ENCODE data around the gene HLA-DMB.
"Not testable (repeated sequence)": the region's sequence is repeated elsewhere in the genome, so short reads cannot be mapped to it uniquely, and the experiment has no call there.

The HLA-DMB gene

GRCh38 chr6:32949113-32949512 is 8.3 kb upstream of the HLA-DMB start:
- no peak for DNase-seq

GRCh38 chr6:32947552-32948465 is 7.0 kb upstream of the HLA-DMB start:
- DNase-seq = no peak

GRCh38 chr6:32946893-32947292 is 6.1 kb upstream of the HLA-DMB start:
- no peak for DNase-seq

DNA sequence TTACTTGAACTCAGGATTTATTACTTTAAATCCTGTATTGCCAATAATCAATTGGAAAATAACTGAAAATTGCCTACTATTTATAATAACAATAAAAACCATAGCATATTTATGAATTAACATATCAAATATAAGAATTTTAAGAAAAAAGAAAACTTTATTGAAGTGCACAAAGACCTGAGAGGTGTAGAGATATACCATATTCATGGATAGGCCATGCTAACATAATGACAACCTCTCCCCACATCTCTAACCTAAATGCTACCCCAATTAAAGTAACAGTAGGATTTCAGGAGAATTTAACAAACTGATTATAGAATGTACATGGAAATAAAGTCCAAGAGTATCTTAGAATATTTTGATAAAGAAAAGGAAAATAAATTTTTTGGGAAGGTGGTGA is 5.1 kb upstream of the HLA-DMB start:
- no peak for DNase-seq

DNA sequence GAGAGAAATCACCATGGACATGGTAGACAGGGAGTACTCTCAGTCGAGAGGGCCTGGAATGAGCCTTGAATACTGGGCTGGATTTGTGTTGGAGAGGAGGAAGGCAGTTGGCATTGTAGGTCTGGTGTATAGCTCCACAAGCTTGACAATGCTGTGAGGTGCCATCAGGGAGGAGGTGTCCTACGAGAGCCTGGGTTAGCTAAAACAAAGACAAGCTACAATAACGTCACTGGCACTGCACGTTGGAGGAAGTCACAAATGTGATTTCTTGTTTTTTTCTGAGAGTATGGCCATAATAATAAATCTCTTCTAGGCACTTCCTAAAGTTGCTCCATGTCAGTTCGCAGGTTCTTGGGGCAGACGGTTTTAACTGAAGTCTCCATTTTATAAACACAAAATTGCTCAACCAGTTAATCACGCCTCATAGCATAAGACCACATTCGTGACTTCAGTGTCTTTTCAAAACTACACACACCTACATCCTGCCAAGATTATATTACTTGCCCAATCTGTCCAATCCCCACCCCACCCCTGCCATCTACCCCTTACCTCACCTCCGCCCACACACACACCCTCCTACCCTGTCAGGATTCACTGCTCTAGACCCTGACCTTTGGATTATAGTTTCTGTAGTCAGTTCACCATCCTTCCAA is 4.4 kb upstream of the HLA-DMB start:
- no peak for DNase-seq

DNA sequence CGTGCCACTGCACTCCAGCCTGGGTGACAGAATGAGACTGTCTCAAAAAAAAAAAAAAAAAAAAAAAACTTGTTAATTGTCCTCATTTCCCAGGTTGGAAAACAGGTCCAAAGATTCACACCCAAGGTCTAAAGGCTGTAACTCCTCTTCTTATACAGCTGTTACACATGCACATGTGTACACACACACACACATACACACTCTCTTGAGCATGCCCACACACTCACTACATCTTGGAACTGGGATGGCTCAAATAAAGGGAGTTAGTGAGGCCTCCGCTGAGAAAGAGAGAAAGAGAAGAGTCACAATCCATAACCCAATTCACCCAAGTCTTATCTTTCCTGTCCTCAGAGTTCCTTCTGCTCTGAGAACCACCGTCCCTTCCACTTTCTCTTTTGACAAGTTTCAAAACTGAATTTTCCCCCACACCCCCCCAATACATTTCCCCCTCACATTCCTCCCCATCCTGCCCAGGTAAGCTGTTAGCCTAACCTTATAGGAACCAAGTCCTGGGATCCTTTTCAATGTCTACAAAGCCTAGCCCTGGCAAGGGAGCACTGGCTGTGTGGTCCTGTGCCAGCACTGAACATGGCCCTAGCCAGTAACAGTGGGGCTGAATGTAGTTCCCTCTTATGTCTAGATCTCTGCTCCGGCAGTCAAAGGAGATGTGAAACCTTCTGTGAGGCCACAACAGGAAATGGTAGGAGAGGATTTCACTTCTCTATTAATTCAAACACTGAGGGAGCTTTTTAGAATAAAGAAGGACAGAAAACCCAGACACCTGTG is 3.2 kb upstream of the HLA-DMB start:
- no peak for DNase-seq

GRCh38 chr6:32942555-32943123 is 1.8 kb upstream of the HLA-DMB start:
- DNase-seq = not testable (repeated sequence)

GRCh38 chr6:32941214-32941768 is 463 bp upstream of the HLA-DMB start:
- DNase-seq = no peak

GRCh38 chr6:32938494-32938893 is 2.3 kb downstream of the HLA-DMB start:
- no peak for DNase-seq

- DNase-seq = no peak
Observed at GRCh38 chr6:32937230-32937633, 3.6 kb downstream of the HLA-DMB start.

DNA sequence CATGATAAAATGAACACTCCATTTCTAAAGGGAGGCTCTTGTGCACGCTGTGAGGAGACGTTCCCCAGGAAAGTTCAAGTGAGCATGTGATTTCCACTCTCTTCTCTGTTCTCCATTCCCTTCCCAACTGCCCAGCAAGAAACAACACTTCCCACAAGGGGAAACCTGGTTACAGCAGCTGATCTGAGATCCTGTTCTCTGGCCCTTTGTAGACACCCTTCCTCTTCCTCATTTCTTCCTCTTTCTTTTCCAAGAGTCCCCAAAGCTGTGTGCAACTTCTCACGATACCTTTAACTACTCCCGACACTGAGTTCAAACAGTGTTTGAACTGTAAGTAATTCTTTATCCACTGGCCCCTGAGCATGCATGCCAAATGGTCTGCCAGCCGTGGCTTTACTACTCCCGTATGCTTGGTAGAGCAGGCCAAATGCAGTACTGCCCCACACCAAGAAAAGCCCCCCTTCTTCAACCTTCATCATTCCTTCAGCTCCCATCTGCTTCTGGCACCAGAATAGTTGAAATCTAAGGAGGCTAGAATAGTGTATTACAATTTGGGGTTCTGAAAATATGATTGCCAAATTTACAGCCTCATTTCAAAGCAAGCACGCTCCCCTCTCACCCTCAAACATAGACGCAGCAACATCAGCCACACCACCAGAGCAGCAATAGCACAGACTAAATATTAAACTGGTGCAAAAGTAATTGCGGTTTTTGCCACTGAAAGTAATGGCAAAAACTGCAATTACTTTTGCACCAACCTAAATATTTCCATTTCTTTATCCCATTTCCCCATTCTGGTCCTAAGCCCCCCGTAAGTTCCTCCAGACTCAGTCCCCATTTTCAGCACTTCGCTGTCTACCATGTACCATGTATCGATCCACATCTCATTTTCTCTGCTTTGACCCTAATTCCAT is 4.3 kb downstream of the HLA-DMB start:
- DNase-seq = no peak

DNA sequence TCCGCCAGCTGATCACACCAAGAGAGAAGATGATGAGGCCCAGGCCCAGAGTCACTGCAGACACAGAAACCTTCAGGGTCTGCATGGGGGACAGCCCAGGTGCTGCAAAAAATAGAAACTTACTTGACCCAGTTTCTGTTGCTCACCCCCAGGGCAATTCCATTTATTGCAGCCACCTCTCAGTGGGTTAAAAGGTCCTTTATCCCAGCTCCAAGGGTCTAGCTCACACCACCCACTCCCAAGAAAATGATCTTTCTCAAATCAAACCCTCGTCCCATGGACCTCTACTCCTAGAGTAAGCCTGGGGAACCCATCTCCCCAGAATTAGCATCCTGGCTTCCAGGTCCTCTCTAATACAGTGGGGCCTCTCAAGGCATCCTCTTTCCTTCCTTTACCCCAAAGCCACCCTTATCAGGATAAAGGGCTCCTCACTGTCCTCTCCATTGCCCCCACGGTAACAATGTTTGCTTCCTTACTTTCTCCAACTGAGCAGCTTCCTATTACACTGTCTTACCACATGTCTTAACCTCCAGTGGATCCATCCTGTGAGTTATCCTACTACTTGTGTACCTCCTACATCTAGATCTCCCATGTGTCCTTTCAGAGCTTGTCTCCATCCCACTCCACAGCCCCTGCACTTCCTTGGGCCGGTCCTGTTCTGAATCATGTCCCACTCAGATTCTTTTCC is 5.1 kb downstream of the HLA-DMB start:
- DNase-seq = no peak

- DNase-seq = no peak
Observed at GRCh38 chr6:32933661-32934085, 7.2 kb downstream of the HLA-DMB start.

DNA sequence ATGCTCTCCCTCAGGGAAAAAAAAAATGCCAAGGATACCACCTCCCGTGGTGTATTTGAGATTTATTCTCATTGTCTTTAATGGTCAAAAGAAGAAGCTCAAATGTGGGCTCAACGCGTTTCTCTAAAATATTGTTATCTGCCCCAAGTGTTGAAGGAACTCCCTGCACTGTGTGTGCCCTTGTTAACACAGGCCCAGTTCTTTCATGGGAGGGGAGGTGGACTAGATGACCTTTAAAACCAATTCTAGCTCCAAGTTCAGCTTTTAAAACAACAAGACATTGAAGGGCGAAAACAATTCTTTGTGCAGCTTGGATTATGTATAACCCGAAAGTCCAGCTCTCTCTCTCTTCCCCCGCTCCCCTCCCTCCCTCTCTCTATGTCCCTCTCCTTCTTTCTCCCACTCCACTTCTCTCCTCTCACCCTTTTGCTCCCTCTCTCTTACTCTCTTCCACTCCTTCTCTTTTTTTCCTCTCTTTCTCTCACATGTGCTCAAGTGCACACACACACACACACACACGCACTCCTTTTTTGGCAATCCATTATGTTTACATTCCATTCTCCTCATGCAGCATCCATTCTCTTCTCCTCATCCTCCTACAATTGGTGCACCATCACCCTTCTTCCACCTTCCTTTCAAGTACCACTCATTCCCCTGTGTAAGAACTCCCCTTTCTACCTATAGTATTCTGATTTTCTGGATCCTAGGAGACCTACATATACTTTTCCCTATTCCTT is 8.5 kb downstream of the HLA-DMB start:
- DNase-seq = no peak

DNA sequence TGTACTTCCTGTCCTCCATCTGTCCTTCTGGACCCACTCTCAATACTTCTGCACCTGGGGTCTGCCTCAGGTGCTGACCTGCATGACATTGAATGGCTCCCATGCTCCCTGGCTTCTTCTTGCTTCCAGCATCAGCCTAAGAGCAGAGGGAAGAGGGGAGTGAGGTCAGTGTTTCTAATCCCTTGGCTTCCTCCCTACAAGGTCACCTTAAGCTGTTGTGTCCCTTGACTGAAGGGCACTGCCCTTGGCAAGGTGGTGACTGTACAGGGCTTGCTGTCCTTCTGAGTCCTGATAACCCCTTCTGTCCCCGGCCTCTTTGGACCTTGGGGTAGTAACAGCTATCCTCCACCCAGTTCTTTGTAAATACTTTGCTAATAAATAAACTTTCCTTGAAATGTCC is 9.6 kb downstream of the HLA-DMB start:
- no peak for DNase-seq

GRCh38 chr6:32922083-32922482 is 18.7 kb downstream of the HLA-DMB start:
- no peak for DNase-seq

GRCh38 chr6:32920715-32921114 is 20.1 kb downstream of the HLA-DMB start:
- no peak for DNase-seq

DNA sequence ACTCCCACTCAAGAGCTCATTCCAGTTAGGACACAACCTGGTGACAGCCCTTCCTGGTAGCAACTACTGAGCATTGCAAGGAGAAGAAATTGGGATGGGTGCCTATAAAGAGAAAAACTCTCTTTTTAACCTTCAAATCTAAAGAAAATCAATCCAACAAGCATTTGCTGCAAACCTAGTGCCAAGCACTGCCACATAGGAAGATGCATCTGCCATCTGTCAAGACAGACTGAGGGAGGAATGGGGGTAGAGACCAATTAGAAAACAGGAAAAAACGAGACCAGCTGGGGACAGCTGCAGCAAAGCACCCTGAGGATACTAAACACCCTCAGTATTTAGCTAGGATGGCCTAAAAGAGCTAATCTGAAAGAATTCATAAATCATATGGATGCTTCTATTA is 27.9 kb downstream of the HLA-DMB start:
- DNase-seq = no peak

GRCh38 chr6:32908897-32909296 is 31.9 kb downstream of the HLA-DMB start:
- DNase-seq = no peak

DNA sequence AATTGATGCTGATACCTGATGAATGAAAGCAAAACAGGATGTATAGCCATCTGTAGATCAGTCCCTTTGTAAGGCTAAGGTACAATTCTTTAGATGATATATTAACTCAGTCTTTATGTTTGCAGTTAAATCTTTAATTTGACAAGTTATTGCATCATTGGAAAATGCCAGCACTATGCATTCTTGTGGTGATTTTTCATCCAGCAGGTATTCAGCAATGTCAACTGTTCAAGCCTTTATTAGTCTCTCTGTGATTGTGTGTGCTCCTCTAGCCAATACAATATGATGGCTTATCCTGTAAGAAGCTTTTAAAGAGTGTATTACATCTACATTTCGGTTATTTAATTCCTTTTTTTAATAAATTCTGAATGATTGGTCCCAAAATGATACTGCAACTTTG is 34.3 kb downstream of the HLA-DMB start:
- no peak for DNase-seq

Measured in NCI-H2107 (cell line).